Stimulated activated naive B cell treated with anti-CD40 and anti-IgM and Interleukin-4, amounts not matched to agents 10 μg/mL and 1 μg/mL and 100 μg/mL, for 72 hours (primary cell): ENCODE results near the gene PPID.
"Not testable (repeated sequence)": the region's sequence is repeated elsewhere in the genome, so short reads cannot be mapped to it uniquely, and the experiment has no call there.

Experiments
- ATAC-seq, 2 donors: fragments of 150-1000 bp; cut with Tn5 transposase; replicated peaks; 2 replicates each; pipeline ENCODE4 v1.10.0; 2021; ENCODE audit warnings: moderate library complexity in 1 of 2
- DNase-seq: peaks from one replicate; pipeline ENCODE4 v3.0.0; 2021
- H3K27ac Mint-ChIP-seq: one replicate; pipeline ENCODE4 v1.8.0; 2022; ENCODE audit warnings: mild to moderate bottlenecking, mixed read lengths
- H3K27me3 Mint-ChIP-seq, 2 donors: one replicate each; pipeline ENCODE4 v1.8.0; 2022; ENCODE audit warnings: mixed read lengths in 2 of 2
- H3K36me3 Mint-ChIP-seq, 2 donors: one replicate each; pipeline ENCODE4 v1.8.0; 2022; ENCODE audit warnings: mixed read lengths in 2 of 2, mild to moderate bottlenecking in 1 of 2
- H3K4me1 Mint-ChIP-seq, 2 donors: one replicate each; pipeline ENCODE4 v1.8.0; 2022; ENCODE audit warnings: mixed read lengths in 2 of 2, mild to moderate bottlenecking in 1 of 2
- H3K4me3 Mint-ChIP-seq, 2 donors: one replicate each; pipeline ENCODE4 v1.8.0; 2022; ENCODE audit warnings: mild to moderate bottlenecking in 2 of 2, mixed read lengths in 2 of 2, moderate library complexity in 1 of 2
- H3K9me3 Mint-ChIP-seq, 2 donors: one replicate each; pipeline ENCODE4 v1.8.0; 2022; ENCODE audit warnings: mixed read lengths in 2 of 2, mild to moderate bottlenecking in 1 of 2

The PPID gene

GRCh38 chr4:158715802-158716201, 7.4 kb downstream of the PPID start:
- ATAC-seq (no peak), DNase-seq (no peak)
- H3K4me3 Mint-ChIP-seq = no peak overlapping the region
- no peaks in the 10 kb centered on the region for H3K9me3 Mint-ChIP-seq
- peaks cover 56 to 70% of the 10 kb centered on the region in 2 donors for H3K36me3 Mint-ChIP-seq
- H3K27me3 Mint-ChIP-seq = no peaks in the 10 kb centered on the region
- peaks cover 5 to 9% of the 10 kb centered on the region in 2 donors for H3K4me1 Mint-ChIP-seq
- H3K27ac Mint-ChIP-seq = no peak overlapping the region

DNA sequence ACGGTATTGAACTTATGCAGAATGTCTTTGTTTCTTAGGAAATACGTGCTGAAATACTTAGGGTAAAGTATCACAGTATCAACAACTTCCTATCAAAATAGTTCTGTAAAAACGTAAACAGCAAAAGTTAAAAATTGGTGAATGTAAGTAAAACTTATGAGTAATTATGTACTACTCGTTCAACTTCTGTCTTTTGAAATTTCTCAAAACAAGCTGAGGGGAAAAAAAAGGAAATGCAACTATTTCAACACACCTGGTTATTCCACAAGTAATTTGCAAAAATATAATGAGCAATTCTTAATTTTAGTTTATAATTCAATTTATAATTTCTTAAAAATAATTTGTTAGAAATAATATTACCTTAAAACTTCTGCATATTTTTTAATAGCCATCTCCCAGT, 8.3 kb downstream of the PPID start:
- H3K4me3 Mint-ChIP-seq = no peak overlapping the region
- no peaks in the 10 kb centered on the region for H3K9me3 Mint-ChIP-seq
- H3K36me3 Mint-ChIP-seq = peaks cover 56 to 75% of the 10 kb centered on the region in 2 donors
- H3K4me1 Mint-ChIP-seq = peaks cover 5 to 9% of the 10 kb centered on the region in 2 donors
- H3K27me3 Mint-ChIP-seq = no peaks in the 10 kb centered on the region
- DNase-seq = no peak
- no peak overlapping the region for H3K27ac Mint-ChIP-seq
- ATAC-seq = no peak

DNA sequence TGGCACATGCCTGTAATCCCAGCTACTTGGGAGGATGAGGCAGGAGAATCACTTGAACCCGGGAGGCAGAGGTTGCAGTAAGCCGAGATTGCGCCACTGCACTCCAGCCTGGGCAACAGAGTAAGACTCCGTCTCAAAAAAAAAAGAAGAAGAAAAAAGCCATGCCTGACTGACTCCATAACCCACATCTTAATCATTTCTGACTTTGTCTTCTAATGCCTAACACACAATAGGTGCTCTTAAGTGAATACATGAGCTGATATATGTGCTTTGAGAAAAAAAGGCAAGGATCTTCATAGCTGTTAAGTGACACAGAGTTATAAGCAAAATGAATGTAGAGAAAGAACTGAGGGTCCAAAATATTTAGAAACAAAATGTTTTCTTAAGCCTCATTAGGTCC, 10.6 kb downstream of the PPID start:
- H3K27ac Mint-ChIP-seq, H3K9me3 Mint-ChIP-seq, H3K27me3 Mint-ChIP-seq, H3K4me1 Mint-ChIP-seq, DNase-seq, H3K4me3 Mint-ChIP-seq: not testable (repeated sequence)
- peaks cover 39 to 65% of the 10 kb centered on the region in 2 donors for H3K36me3 Mint-ChIP-seq
- ATAC-seq = peak in 1 of 2 donors; percentile 53

DNA sequence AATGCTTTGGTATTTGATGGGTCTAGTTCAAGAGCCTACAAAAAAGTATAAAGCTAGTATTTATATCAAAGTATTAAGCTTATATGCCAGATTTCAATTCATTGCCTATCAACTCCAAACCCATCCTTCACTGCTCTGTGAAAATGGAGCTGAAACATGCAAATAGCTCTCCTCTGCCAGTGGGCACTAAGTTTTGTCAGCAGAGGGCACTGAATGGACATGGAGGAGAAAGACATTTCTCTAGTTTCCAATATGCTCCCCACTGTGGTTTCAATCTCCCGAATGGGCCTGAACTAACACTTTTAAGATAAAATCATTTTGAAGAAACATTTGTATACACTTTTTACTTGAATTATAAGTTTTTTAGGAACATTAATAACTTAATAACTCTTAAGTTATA, 12.4 kb downstream of the PPID start:
- H3K27ac Mint-ChIP-seq = no peak overlapping the region
- H3K4me3 Mint-ChIP-seq = no peak overlapping the region
- peaks cover 0 to 2% of the 10 kb centered on the region in 2 donors for H3K4me1 Mint-ChIP-seq
- no peak for ATAC-seq
- DNase-seq = no peak
- H3K36me3 Mint-ChIP-seq = peaks cover 40 to 64% of the 10 kb centered on the region in 2 donors
- no peaks in the 10 kb centered on the region for H3K9me3 Mint-ChIP-seq
- no peaks in the 10 kb centered on the region for H3K27me3 Mint-ChIP-seq

GRCh38 chr4:158704274-158704673, 18.9 kb downstream of the PPID start:
- H3K9me3 Mint-ChIP-seq = no peaks in the 10 kb centered on the region
- peaks cover 29 to 42% of the 10 kb centered on the region in 2 donors for H3K36me3 Mint-ChIP-seq
- H3K4me3 Mint-ChIP-seq = no peak overlapping the region
- H3K27me3 Mint-ChIP-seq = no peaks in the 10 kb centered on the region
- no peaks in the 10 kb centered on the region for H3K4me1 Mint-ChIP-seq
- ATAC-seq = no peak
- no peak for DNase-seq
- no peak overlapping the region for H3K27ac Mint-ChIP-seq

DNA sequence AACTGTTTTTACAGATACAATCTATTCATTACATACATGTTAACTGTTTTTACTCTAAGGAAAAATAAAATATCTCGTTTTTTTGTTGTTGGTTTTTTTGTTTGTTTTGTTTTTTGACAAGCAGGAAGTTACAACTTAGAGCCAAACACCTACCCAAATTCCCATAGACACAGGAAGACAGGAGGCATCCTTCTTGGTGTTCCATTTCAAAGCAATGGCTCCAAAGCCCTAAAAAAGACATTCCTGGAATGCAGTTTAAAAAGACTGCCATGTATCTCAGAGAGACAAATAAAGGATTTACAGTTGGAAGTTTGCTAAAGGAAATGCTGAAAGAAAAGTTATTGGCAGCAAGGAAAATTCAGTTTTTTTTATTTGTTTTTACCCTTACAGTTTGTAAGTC, 34.4 kb downstream of the PPID start:
- Mint-ChIP-seq H3K27ac (no peak overlapping the region), H3K4me3 (no peak overlapping the region), H3K9me3 (no peaks in the 10 kb centered on the region), H3K4me1 (no peaks in the 10 kb centered on the region), H3K36me3 (peaks cover 18 to 34% of the 10 kb centered on the region in 2 donors), H3K27me3 (no peaks in the 10 kb centered on the region)
- DNase-seq = no peak
- ATAC-seq = no peak

DNA sequence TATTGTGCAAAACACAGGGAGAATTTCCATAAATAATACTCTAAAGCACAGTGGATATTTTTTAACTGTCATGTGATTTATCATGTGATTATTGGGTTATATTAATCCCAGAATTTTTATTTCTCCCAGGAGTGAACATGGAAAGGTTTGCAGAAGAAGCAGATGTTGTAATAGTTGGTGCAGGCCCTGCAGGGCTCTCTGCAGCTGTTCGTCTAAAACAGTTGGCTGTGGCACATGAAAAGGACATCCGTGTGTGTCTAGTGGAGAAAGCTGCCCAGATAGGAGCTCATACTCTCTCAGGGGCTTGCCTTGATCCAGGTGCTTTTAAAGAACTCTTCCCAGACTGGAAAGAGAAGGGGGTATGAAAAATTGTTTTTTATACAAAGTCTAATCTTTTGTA, 41.1 kb downstream of the PPID start:
- Mint-ChIP-seq H3K4me1 (no peaks in the 10 kb centered on the region), H3K9me3 (no peaks in the 10 kb centered on the region), H3K27me3 (no peaks in the 10 kb centered on the region), H3K27ac (no peak overlapping the region), H3K36me3 (peaks cover 10 to 19% of the 10 kb centered on the region in 2 donors), H3K4me3 (no peak overlapping the region)
- DNase-seq (no peak), ATAC-seq (no peak)

DNA sequence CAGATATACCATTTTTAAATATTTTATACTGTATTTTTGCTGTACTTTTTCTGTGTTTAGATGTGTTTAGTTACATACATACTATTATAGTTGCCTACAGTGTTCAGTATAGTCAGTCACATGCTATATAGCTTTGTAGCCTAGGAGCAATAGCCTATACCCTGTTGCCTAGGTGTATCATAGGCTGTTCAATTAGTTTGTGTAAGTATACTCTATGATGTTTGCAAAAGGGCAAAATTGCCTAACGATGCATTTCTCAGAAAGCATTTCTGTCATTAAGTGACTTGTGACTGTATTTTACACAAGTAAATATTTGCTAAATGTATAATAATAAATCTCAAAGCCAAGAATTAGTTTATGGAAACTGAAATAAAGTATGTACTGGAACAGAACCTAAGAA, 41.6 kb downstream of the PPID start:
- peaks cover 10 to 15% of the 10 kb centered on the region in 2 donors for H3K36me3 Mint-ChIP-seq
- H3K27me3 Mint-ChIP-seq = no peaks in the 10 kb centered on the region
- no peak overlapping the region for H3K4me3 Mint-ChIP-seq
- no peaks in the 10 kb centered on the region for H3K4me1 Mint-ChIP-seq
- no peak for ATAC-seq
- H3K9me3 Mint-ChIP-seq = no peaks in the 10 kb centered on the region
- DNase-seq = no peak
- H3K27ac Mint-ChIP-seq = no peak overlapping the region

- H3K36me3 Mint-ChIP-seq = peaks cover 2 to 4% of the 10 kb centered on the region in 2 donors
These were observed 44.4 kb downstream of the PPID start for GRCh38 chr4:158678767-158679166.

DNA sequence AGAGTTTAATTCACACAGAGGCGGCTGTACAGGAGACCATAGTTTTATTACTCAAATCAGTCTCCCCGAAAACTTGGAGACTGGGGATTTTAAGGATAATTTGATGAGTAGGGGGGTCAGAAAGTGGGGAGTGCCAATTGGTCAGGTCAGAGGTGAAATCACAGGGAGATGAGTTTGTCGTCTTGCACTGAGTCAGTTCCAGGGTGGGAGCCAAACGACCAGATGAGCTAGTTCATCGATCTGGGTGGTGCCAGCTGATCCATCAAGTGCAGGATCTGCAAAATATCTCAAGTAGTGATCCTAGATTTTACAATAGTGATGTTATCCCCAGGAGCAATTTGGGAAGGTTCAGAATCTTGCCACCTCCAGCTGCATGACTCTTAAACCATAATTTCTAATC, 47.1 kb downstream of the PPID start:
- Mint-ChIP-seq H3K4me1 (peaks cover under 1 to 3% of the 10 kb centered on the region in 2 donors), H3K9me3 (no peaks in the 10 kb centered on the region), H3K36me3 (peaks cover 0 to 4% of the 10 kb centered on the region in 2 donors), H3K27ac (no peak overlapping the region), H3K27me3 (no peaks in the 10 kb centered on the region), H3K4me3 (no peak overlapping the region)
- DNase-seq (no peak), ATAC-seq (no peak)

More at GRCh38 chr4:158678767-158679166, 44.4 kb downstream of the PPID start:
- Mint-ChIP-seq H3K27ac (no peak overlapping the region), H3K4me3 (no peak overlapping the region), H3K4me1 (no peaks in the 10 kb centered on the region), H3K27me3 (no peaks in the 10 kb centered on the region), H3K9me3 (no peaks in the 10 kb centered on the region)
- no peak for ATAC-seq
- no peak for DNase-seq

DNA sequence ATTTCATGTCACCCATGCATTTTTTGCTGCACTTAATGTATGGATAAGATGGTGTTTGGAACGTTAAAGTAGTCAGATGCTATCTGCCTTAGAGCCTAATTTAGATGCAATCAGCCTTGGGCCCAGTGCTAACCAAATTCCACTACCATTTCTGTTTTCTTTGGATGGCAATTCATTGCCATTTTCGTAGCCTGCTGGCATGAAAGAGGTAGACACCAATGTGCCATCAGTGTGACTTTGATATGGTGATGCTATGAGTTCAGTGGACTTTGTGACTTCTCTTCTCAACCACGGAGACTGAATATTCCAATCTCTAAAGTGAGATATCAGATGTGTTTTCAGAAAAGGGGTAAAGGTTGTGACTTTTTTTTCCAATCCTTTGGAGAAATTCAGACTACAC, 49.6 kb downstream of the PPID start:
- H3K9me3 Mint-ChIP-seq = no peaks in the 10 kb centered on the region
- peaks cover 0 to 2% of the 10 kb centered on the region in 2 donors for H3K36me3 Mint-ChIP-seq
- no peak overlapping the region for H3K4me3 Mint-ChIP-seq
- H3K27ac Mint-ChIP-seq = no peak overlapping the region
- DNase-seq (no peak), ATAC-seq (no peak)
- H3K27me3 Mint-ChIP-seq = no peaks in the 10 kb centered on the region
- peaks cover 7 to 10% of the 10 kb centered on the region in 2 donors for H3K4me1 Mint-ChIP-seq

- H3K9me3 Mint-ChIP-seq = no peaks in the 10 kb centered on the region
- H3K36me3 Mint-ChIP-seq = peaks cover 3 to 4% of the 10 kb centered on the region in 2 donors
- H3K27ac Mint-ChIP-seq = peak within 1 kb of the TSS; percentile 98
- peak; percentile 89 to 90 for ATAC-seq
- H3K4me1 Mint-ChIP-seq = peaks cover 7 to 12% of the 10 kb centered on the region in 2 donors
- peak; percentile 99 for DNase-seq
- H3K27me3 Mint-ChIP-seq = no peaks in the 10 kb centered on the region
- H3K4me3 Mint-ChIP-seq = peak within 1 kb of the TSS; percentile 96
These were observed 51.0 kb downstream of the PPID start, which contains the start of gene ETFDH for GRCh38 chr4:158671915-158672806. TSS of gene ETFDH (plus strand) at chr4:158672296. CDS start at chr4:158672457, 161 bp downstream.

- Mint-ChIP-seq H3K27ac (peak within 1 kb of the TSS; percentile 98), H3K4me1 (peaks cover 7 to 12% of the 10 kb centered on the region in 2 donors), H3K4me3 (peak within 1 kb of the TSS; percentile 96), H3K9me3 (no peaks in the 10 kb centered on the region), H3K27me3 (no peaks in the 10 kb centered on the region), H3K36me3 (peaks cover 3 to 4% of the 10 kb centered on the region in 2 donors)
- DNase-seq = no peak
- no peak for ATAC-seq
These were observed 51.6 kb downstream of the PPID start, which contains the start of gene C4orf46 for GRCh38 chr4:158671665-158671914. TSS of gene C4orf46 (minus strand) at chr4:158671887. CDS start at chr4:158671801, 86 bp downstream.

DNA sequence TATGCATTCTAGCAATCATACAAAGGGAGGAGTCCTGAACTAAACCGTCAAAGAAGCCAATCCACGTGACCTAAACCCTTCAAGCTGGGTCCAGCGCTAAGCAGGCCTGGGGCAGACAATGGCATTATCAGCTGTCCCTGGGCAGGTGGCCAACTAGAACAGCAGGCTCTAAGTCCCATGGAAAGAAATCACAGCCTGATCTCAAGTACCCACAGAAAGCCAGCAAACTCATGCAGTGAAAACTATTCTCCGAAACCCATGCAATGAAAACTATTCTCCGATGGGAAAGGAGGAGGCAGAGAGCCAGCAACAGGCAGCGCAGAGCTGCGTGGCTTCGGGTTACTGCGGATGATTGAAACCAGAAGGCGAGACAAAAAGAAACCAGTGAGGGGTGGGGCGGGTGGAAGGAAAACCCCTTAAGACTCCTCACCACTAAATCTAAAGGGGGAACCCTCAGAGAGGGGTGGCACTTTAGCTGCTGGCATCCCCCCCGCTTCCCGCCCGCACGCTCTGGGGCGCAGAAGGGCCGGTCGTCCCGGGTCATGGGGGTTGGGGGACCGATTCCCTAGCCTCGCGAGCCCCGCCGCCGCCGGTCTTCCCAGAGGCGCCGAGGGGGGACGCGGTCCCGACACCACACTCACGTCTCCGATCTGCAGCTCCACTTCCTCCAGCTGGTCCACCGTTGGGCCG, 52.1 kb downstream of the PPID start:
- DNase-seq (peak; percentile 60), ATAC-seq (peak; percentile 31 to 40)
- Mint-ChIP-seq H3K27ac (peak overlapping the region; percentile 98), H3K4me1 (peaks cover 7 to 12% of the 10 kb centered on the region in 2 donors), H3K27me3 (no peaks in the 10 kb centered on the region), H3K4me3 (peak overlapping the region; percentile 96), H3K9me3 (no peaks in the 10 kb centered on the region), H3K36me3 (peaks cover 4 to 7% of the 10 kb centered on the region in 2 donors)

- H3K36me3 Mint-ChIP-seq = peaks cover 4 to 10% of the 10 kb centered on the region in 2 donors
- no peaks in the 10 kb centered on the region for H3K9me3 Mint-ChIP-seq
- H3K27ac Mint-ChIP-seq = no peak overlapping the region
- no peak for DNase-seq
- H3K27me3 Mint-ChIP-seq = no peaks in the 10 kb centered on the region
- no peak overlapping the region for H3K4me3 Mint-ChIP-seq
- peaks cover 7 to 12% of the 10 kb centered on the region in 2 donors for H3K4me1 Mint-ChIP-seq
- ATAC-seq = no peak
These were observed 53.9 kb downstream of the PPID start for GRCh38 chr4:158669310-158669709.
